ENCODE results near the gene SERPINA4. TPM values are rescaled to one million over a fixed set of nuclear protein-coding genes. Genes with fewer than 3 reads are reported as not detected.

Gene SERPINA4
- total RNA-seq, 1 experiment from 2014 or later, result 0.17 TPM

DNA sequence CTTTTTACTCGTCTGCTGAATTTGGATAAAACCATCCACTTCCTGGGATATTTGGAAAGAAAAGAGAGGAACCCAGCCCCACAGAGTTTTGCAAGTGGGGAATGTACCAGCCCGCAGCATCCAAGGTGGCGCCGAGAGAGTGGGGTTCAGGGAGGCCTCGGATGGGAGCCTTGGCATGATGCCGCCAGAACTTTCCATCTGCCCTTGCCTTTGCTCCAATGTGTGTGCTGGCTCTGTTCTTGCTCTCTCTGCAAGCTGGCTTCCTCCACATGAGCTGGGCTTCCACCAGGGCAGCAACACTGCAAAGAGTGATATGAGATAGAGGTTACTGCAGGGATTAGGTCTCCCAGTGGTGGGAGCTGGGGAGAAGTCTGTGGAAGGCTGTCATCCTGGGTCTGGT is 45.4 kb upstream of the SERPINA4 start:
- H3K4me1 ChIP-seq (ENCODE audit: control insufficient read depth in 1 of 2, insufficient read depth in 2 of 2, low read length in 2 of 2), result no peaks in the 10 kb centered on the region
- no peaks in the 10 kb centered on the region for H4K20me1 ChIP-seq (ENCODE audit: insufficient read depth)
- intact Hi-C loops (cut with micrococcal nuclease), result no loop called here
- no peak overlapping the region for H3K27ac ChIP-seq (ENCODE audit: low read depth, low read length)
- H3K79me2 ChIP-seq (ENCODE audit: insufficient read depth, low read length), result no peaks in the 10 kb centered on the region
- no peaks in the 10 kb centered on the region for H3K9me3 ChIP-seq (ENCODE audit: control insufficient read depth in 1 of 2, insufficient read depth in 1 of 2, low read depth in 1 of 2, low read length in 2 of 2)
- CTCF ChIA-PET, result no interaction called here
- TF ChIP-seq POLR2A (IDR thresholded peaks at IDR 0.05; ENCODE audit: borderline replicate concordance, extremely low read depth, insufficient read depth, insufficient read length) (no peak), EZH2phosphoT487 (IDR thresholded peaks at IDR 0.05; ENCODE audit: borderline replicate concordance) (no peak), SP1 (IDR thresholded peaks at IDR 0.05; ENCODE audit: low read depth) (no peak), ZFX (IDR thresholded peaks at IDR 0.05) (no peak), EZH2 (IDR thresholded peaks at IDR 0.05) (no peak), EGR1 (IDR thresholded peaks at IDR 0.05; ENCODE audit: low read depth) (no peak), SIN3A (IDR thresholded peaks at IDR 0.05; ENCODE audit: low read depth) (no peak), SRF (IDR thresholded peaks at IDR 0.05; ENCODE audit: low read depth) (no peak), FOSL1 (IDR thresholded peaks at IDR 0.05; ENCODE audit: low read depth) (no peak), ZNF274 (IDR thresholded peaks at IDR 0.05; ENCODE audit: low read depth, low read length) (no peak)
- TF ChIP-seq, protein P1, sequence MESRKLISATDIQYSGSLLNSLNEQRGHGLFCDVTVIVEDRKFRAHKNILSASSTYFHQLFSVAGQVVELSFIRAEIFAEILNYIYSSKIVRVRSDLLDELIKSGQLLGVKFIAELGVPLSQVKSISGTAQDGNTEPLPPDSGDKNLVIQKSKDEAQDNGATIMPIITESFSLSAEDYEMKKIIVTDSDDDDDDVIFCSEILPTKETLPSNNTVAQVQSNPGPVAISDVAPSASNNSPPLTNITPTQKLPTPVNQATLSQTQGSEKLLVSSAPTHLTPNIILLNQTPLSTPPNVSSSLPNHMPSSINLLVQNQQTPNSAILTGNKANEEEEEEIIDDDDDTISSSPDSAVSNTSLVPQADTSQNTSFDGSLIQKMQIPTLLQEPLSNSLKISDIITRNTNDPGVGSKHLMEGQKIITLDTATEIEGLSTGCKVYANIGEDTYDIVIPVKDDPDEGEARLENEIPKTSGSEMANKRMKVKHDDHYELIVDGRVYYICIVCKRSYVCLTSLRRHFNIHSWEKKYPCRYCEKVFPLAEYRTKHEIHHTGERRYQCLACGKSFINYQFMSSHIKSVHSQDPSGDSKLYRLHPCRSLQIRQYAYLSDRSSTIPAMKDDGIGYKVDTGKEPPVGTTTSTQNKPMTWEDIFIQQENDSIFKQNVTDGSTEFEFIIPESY (IDR thresholded peaks at IDR 0.05; ENCODE audit: extremely low read depth, insufficient replicate concordance, low read length), result no peak
- TF ChIP-seq, protein P2, sequence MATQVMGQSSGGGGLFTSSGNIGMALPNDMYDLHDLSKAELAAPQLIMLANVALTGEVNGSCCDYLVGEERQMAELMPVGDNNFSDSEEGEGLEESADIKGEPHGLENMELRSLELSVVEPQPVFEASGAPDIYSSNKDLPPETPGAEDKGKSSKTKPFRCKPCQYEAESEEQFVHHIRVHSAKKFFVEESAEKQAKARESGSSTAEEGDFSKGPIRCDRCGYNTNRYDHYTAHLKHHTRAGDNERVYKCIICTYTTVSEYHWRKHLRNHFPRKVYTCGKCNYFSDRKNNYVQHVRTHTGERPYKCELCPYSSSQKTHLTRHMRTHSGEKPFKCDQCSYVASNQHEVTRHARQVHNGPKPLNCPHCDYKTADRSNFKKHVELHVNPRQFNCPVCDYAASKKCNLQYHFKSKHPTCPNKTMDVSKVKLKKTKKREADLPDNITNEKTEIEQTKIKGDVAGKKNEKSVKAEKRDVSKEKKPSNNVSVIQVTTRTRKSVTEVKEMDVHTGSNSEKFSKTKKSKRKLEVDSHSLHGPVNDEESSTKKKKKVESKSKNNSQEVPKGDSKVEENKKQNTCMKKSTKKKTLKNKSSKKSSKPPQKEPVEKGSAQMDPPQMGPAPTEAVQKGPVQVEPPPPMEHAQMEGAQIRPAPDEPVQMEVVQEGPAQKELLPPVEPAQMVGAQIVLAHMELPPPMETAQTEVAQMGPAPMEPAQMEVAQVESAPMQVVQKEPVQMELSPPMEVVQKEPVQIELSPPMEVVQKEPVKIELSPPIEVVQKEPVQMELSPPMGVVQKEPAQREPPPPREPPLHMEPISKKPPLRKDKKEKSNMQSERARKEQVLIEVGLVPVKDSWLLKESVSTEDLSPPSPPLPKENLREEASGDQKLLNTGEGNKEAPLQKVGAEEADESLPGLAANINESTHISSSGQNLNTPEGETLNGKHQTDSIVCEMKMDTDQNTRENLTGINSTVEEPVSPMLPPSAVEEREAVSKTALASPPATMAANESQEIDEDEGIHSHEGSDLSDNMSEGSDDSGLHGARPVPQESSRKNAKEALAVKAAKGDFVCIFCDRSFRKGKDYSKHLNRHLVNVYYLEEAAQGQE (IDR thresholded peaks at IDR 0.05; ENCODE audit: low read depth), result no peak
- BruUV-seq (replicated peaks), result no TSS peak
- H3K4me2 ChIP-seq (ENCODE audit: low read length), result no peak overlapping the region
- ATAC-seq, result no peak
- no peak overlapping the region for H2AFZ ChIP-seq (ENCODE audit: low read depth, low read length, poor library complexity, severe bottlenecking)
- DNase-seq (ENCODE audit: low read depth, low spot score), result no peak
- RAD21 ChIA-PET (ENCODE audit: low non-redundant PET in 1 of 2, low total read pairs in 2 of 2, uncharacterized antibody in 2 of 2, unreplicated experiment in 2 of 2), result no interaction called here
- peaks cover 4% of the 10 kb centered on the region; the same call in 1 of the 2 replicates for H3K27me3 ChIP-seq (ENCODE audit: insufficient read depth, low read length)
- H3K9ac ChIP-seq (ENCODE audit: low read length), result no peak overlapping the region
- POLR2A ChIA-PET, result no interaction called here
- H3K9me2 ChIP-seq (ENCODE audit: insufficient read depth), result no peaks in the 10 kb centered on the region
- no peaks in the 10 kb centered on the region for H3K36me3 ChIP-seq (ENCODE audit: control insufficient read depth in 1 of 2, insufficient read depth in 2 of 2, low read length in 2 of 2)
- H3K4me3 ChIP-seq (replicated peaks in 1 of 2; ENCODE audit: low read depth in 1 of 2, low read length in 2 of 2), result no peak overlapping the region

All from HCT116 (cell line).